HCT116 (cell line): Measurements from ENCODE around the gene PRKX.

Experiments
- POLR2A ChIP-seq: IDR thresholded peaks from 2 replicates; pipeline ENCODE4 v1.7.0; 2011; ENCODE audit warnings: borderline replicate concordance; ENCODE audit not compliant: insufficient read depth, insufficient read length; ENCODE audit errors: extremely low read depth
- SRF ChIP-seq: IDR thresholded peaks from 2 replicates; pipeline ENCODE4 v1.6.1; 2012; ENCODE audit warnings: low read depth
- TF ChIP-seq, protein P1 (sequence below), 3 experiments: fragments of 200-600 bp in 1 of 3; sonication (generic) in 1 of 3; IDR thresholded peaks in 2 of 3; conservative IDR thresholded peaks in 1 of 3; 2 replicates each; pipeline ENCODE4 v1.5.1; 2012 to 2017; ENCODE audit warnings: low read depth in 2 of 3, low read length in 2 of 3, antibody characterized with exemption in 1 of 3, borderline replicate concordance in 1 of 3, control low read depth in 1 of 3, mild to moderate bottlenecking in 1 of 3, mixed read lengths in 1 of 3, mixed run types in 1 of 3, moderate library complexity in 1 of 3; ENCODE audit not compliant: insufficient read depth in 1 of 3

- TF ChIP-seq, protein P1, sequence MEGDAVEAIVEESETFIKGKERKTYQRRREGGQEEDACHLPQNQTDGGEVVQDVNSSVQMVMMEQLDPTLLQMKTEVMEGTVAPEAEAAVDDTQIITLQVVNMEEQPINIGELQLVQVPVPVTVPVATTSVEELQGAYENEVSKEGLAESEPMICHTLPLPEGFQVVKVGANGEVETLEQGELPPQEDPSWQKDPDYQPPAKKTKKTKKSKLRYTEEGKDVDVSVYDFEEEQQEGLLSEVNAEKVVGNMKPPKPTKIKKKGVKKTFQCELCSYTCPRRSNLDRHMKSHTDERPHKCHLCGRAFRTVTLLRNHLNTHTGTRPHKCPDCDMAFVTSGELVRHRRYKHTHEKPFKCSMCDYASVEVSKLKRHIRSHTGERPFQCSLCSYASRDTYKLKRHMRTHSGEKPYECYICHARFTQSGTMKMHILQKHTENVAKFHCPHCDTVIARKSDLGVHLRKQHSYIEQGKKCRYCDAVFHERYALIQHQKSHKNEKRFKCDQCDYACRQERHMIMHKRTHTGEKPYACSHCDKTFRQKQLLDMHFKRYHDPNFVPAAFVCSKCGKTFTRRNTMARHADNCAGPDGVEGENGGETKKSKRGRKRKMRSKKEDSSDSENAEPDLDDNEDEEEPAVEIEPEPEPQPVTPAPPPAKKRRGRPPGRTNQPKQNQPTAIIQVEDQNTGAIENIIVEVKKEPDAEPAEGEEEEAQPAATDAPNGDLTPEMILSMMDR (IDR thresholded peaks at IDR 0.05 in 2 of 3, conservative IDR thresholded peaks at IDR 0.05 in 1 of 3; ENCODE audit: borderline replicate concordance in 1 of 3, insufficient read depth in 1 of 3, low read depth in 2 of 3, low read length in 2 of 3) = no peak
- TF ChIP-seq SRF = no peak
- TF ChIP-seq POLR2A = no peak
These were observed 35.1 kb downstream of the PRKX start for GRCh38 chrX:3678328-3678727.
